ENCODE results near the gene TMEM196. TPM values are rescaled to one million over a fixed set of nuclear protein-coding genes. Genes with fewer than 3 reads are reported as not detected.
"Not testable (repeated sequence)": the region's sequence is repeated elsewhere in the genome, so short reads cannot be mapped to it uniquely, and the experiment has no call there.

TMEM196 gene
- total RNA-seq, 1 donor from 2014 or later: not detected

DNA sequence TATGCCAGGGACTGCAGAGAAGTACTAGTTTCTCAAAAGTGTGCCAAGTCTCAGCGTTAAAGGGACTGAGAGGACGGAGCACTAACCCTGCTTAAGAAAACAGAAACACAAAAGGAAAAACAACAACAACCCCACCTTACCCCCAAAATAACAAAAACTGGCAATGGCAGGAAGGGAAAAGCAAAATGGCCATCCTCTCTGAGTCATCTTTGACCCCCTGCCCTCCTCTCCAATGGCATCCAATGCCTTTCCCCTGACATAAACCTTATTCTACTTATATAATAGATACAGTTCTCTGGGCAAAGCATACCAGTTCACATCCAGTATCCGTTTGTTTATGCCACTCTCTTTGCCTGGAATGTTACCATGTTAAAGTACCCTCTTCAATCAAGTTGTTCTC is 66.2 kb downstream of the TMEM196 start:
- peak in 1 of 2 donors; percentile 55 for DNase-seq (ENCODE audit: low read depth in 2 of 2)

- no peak for DNase-seq (ENCODE audit: low read depth in 2 of 2)
Observed at GRCh38 chr7:19705663-19706062, 67.8 kb downstream of the TMEM196 start.

GRCh38 chr7:19701471-19701870 is 71.9 kb downstream of the TMEM196 start:
- DNase-seq (ENCODE audit: low read depth in 2 of 2): no peak

GRCh38 chr7:19700936-19701335 is 72.5 kb downstream of the TMEM196 start:
- no peak for DNase-seq (ENCODE audit: low read depth in 2 of 2)

GRCh38 chr7:19698331-19698730 is 75.1 kb downstream of the TMEM196 start:
- no peak for DNase-seq (ENCODE audit: low read depth in 2 of 2)

- DNase-seq (ENCODE audit: low read depth in 2 of 2): no peak
Observed at GRCh38 chr7:19696926-19697325, 76.5 kb downstream of the TMEM196 start.

GRCh38 chr7:19692111-19692828 is 81.1 kb downstream of the TMEM196 start:
- DNase-seq (ENCODE audit: low read depth in 2 of 2): no peak

DNA sequence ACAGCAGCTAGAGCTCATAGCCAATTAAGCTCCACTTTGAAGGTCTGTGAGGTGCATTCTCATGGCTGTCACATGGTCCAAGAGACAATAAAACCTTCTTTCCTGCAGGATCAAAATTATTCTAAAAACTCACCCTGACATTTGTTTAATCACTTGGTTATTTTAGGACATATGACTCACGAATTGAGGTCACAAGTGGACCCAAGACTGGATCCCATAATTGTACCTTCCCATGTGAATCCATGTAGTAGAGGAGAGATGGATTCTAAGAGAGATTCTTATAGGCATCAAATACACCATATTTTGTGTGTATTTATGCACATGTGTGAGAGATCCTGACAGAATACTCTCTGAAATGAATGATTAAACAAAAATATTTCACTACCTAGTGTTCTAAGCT is 82.7 kb downstream of the TMEM196 start:
- DNase-seq (ENCODE audit: low read depth in 2 of 2): no peak

DNA sequence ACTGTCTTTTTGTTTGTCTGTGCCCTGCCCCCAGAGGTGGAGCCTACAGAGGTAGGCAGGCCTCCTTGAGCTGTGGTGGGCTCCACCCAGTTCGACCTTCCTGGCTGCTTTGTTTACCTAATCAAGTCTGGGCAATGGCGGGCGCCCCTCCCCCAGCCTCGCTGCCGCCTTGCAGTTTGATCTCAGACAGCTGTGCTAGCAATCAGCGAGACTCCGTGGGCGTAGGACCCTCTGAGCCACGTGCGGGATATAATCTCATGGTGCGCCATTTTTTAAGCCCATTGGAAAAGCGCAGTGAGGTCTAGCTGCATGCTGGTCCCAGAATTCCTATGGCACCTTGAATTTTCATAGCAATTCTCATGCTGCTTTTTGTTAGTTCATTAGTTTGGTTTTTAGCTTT is 84.3 kb downstream of the TMEM196 start:
- DNase-seq (ENCODE audit: low read depth in 2 of 2): not testable (repeated sequence)

GRCh38 chr7:19681596-19681995 is 91.8 kb downstream of the TMEM196 start:
- DNase-seq (ENCODE audit: low read depth in 2 of 2): no peak

GRCh38 chr7:19677180-19677579 is 96.2 kb downstream of the TMEM196 start:
- no peak for DNase-seq (ENCODE audit: low read depth in 2 of 2)

DNA sequence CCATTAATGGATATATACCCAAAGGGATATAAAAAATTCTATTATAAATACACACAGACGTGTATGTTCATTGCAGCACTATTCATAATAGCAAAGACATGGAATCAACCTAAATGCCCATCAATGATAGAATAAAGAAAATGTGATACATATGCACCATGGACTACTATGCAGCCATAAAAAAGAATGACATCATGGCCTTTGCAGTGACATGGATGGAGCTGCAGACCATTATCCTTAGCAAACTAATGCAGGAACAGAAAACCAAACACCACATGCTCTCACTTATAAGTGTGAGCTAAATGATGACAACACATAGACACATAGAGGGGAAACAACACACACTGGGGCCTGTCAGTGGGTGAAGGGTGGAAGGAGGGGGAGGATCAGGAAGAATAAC is 97.6 kb downstream of the TMEM196 start:
- DNase-seq (ENCODE audit: low read depth in 2 of 2): no peak

DNA sequence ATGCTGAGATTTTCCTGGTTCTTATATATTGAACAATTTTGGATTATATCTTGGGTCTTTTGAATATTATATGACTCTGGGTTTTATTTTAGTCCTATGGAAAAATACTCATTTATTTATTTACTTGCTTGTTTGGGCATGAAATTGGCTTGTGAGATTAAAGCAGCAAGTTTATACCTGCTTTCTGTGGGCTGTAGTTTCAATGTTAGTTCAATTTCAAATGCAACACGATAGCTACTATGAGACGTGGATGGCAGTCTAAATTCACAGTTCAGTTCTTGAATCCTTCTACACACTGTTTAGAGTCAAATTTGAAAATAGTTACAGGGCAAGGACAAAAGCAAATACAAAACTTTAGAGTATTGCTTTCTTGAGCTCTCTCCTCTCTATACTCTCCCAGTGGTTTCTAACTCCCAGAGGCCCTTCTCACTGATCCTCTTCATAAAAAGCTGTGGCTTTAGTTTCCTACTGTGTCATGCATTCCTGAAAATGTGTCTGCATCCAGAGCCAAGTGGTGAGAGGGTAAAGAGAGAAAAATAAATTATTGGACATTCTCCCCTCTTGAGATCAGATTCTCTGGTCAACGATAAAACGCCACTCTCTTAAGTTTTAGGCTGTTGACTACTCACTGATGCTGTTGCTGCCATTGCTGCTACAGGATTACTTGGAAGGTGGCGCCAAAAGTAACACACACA is 99.0 kb downstream of the TMEM196 start:
- no peak for DNase-seq (ENCODE audit: low read depth in 2 of 2)

GRCh38 chr7:19670806-19671205 is 102.6 kb downstream of the TMEM196 start:
- DNase-seq (ENCODE audit: low read depth in 2 of 2): no peak

Other genes starting within 250 kb of the TMEM196 start
- gene POLR1F, start 64.6 kb downstream of the TMEM196 start, total RNA-seq: 16.3 and 20.2 TPM in 2 replicates